GM21737 (cell line): Measurements from ENCODE around the gene FAIM2.

Experiments
- ATAC-seq: cut with Tn5 transposase; IDR thresholded peaks from one replicate; pipeline ENCODE4 v1.9.1; 2021; ENCODE audit warnings: mild to moderate bottlenecking, moderate library complexity; ENCODE audit not compliant: unreplicated experiment

The FAIM2 gene

DNA sequence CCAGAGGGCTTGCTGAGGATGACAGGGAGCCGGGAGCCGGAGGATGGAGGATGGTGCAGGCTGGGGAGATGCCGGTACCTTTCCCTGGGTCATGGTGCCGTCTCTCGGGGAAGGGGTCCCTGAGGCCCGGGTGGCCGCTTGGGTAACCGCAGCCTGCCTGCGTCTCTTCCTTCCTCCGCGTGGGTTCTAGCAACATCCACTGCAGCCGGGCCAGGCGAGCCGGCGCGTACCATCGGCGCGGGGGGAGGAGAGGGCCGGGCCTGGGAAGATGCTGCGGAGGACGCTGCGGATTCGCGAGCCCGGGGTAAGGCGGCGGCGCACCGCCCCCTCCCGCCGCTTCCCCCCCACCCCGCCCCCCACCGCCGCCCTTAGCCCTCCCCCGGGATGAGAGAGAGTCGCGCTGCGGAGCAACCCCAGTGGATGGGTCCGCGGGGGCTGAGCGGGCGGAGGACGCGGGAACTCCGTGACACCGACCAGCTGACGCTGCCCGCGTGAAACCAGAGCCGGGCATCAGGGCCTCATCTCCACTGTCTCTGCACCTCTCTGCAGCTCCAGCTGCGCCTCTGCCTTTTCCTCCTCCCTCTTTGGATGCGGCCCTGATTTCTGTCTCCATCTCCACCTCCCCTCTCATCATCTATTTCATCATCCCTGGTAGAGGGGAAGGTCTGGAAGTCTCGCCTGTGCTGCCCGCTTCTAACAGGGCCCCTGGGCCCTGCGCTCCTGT is at the start of gene FAIM2:
TSS of gene FAIM2 (minus strand) at position 201 of the 724 bp plus-strand sequence. CDS start at position 93, 108 bp downstream.
- ATAC-seq, result no peak

DNA sequence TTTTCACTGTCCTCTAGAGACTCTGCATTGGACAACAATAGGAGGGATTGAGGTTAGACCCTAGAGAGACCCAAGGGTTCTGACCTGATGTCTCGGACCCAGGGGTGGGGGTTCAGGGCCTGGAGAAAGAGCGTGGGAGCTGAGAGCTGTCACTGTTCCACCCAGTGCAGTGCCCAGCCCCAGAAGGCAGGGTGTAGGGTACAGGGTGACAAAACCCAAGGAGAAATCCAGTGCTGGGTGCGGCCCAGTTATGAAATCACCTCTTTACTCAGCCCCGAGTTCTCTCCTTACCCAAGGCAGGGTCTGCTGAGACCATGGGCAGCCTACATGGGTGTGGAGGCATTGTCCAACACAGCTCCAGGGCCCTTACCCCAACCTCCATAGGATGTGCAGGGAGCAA is 49.5 kb upstream of the FAIM2 start:
- ATAC-seq, result no peak

DNA sequence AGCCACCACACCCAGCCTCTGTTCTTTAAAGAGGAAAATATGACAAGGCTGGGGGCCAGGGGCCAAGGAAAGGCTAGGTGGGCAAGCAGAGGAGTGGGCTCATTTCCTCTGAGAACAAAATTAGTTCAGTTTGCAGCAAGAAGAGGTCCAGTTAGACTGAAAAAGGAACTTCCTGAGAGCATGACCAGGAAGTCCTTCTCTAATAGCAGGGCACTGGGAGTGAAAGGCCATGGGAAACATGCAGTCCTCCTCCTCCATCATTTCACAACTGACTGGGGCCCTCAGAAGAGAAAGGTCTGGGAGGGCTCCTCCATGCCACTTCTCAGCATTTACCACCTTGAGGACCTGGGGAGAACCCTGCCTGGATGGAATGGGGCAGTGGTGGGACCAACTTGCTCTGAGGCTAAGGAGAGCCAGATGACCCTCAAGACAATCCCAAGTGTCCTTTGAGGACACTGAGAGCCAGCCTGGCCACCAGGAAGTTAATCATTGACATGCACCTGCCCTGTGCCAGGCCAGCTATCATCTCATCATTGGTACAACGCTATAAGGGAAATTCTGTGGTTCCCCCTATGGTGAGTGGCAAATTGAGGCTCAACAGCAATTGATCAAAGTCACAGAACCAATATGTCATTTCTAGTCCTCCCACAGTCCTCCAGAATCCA is 48.8 kb upstream of the FAIM2 start:
- no peak for ATAC-seq

- no peak for ATAC-seq
Observed at GRCh38 chr12:49951411-49952240, 47.9 kb upstream of the FAIM2 start.

- no peak for ATAC-seq
Observed at GRCh38 chr12:49950273-49951251, 46.9 kb upstream of the FAIM2 start, which contains the start of gene AQP2. Gene AQP2 (plus strand): TSS chr12:49950737. CDS start chr12:49950831, 94 bp downstream.

DNA sequence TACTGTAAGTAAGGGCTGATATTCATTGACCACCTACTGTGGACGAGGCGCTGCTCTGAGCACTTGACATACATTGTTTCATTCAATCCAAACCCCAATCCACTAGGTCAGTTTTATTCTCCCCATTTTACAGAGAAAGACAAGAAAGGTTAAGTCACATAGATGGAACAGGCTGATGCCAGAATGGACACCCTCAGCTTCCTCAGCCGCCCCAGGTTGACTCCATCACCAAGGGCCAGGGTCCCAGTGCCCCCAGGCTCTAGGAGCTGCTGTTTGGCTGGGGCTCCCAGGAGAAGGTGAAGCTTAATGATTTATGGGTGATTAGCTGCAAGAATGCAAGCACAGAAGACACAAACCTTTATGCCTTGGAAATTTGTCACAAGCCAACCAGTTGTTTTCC is 46.2 kb upstream of the FAIM2 start:
- ATAC-seq, result no peak

DNA sequence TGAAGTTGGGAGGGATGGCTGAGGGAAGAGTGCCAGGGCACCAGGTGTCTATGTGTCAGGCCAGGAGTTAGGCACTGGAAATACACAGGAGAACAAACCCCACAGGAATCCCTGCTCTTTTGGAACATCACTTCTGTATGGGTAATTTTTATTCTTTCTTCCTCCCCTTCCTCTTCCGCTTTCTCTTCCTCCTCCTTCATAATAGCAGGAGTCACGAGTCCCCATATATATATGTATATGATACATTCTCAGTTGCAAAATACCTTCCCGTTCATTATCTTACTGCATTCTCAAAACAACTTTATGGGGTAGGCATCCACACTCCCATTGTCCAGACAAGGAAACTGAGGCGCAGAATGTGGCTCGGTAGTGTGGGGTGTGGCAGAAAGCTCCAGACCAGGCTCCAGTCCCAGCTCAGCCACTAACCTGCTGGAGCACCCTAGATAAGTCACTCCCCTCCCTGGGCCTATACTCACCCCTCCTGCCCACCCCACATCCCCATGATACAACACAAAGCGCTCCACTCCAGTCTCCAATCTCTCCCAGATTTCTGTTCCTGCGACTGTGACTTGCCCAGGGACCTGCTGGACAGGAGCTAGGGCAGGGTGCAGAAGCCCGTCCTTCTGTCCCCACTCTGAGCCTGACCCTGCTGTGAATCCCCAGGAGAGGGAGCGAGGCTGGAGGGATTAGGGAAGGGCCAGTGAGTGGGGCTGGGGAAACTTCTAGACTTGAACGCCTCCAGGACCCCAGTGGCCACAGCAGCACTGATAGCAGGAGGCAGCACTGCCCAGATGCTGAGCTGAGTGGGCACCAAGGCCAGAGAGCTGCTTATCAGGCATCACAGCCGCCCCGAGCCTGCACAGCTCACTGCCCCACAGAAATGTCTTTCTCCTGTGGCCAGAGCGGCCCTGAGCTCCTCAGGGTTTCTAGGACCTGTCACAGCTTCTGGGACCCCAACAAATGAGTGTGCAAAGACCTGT is 45.5 kb upstream of the FAIM2 start:
- ATAC-seq, result no peak

DNA sequence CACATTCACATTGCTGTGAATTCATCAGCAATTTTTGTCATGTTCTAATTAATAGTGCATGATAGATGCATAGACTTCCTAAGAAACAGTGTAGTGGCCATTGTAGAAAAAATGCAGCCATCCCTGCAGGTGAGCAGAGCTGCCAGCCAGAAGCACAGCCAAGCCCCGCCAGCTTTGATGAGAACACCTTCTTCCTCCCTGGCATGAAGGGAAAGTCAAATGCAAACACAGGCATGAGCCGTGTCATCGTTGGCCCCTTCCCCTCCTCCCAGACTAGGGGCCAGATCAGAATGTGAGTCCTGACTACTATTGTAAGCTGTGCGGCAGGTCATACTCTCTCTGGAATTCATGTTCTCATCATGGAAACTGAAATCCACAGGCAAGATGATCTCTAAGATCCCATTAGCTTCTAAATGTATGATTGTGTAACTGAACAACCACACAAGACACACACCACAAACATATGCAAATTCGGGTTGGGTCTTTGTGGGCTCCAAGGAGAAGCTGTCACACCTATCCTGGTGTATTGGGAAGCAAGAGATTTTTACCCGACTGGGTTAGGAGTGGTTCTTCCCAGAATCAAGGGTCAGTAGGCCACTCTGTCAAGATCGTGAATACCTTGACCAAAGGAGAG is 44.0 kb upstream of the FAIM2 start:
- no peak for ATAC-seq

- no peak for ATAC-seq
Observed at GRCh38 chr12:49946497-49946896, 42.8 kb upstream of the FAIM2 start.

DNA sequence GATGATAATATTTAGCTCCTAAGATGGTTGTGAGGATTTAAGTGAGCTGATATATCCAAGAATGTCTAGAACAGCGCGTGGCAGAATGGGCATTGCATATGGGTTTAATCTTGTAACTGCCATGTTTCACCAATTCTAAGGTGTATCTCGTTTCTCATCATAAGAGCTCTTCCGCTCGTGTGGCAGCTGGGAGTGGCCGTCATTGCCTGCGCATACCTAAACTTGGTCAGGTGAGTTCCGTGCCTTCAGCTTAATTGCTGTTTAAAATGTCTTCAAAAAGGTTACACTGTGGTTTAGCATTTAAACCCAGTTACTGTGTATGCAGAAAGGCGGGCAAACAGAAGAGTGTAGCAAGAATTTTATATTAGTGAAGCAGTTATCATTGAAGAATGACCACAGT is 42.4 kb upstream of the FAIM2 start:
- ATAC-seq, result no peak

GRCh38 chr12:49945394-49946080 is 41.8 kb upstream of the FAIM2 start:
- peak; percentile 81 for ATAC-seq

- no peak for ATAC-seq
Observed at GRCh38 chr12:49944718-49945117, 41.0 kb upstream of the FAIM2 start.

DNA sequence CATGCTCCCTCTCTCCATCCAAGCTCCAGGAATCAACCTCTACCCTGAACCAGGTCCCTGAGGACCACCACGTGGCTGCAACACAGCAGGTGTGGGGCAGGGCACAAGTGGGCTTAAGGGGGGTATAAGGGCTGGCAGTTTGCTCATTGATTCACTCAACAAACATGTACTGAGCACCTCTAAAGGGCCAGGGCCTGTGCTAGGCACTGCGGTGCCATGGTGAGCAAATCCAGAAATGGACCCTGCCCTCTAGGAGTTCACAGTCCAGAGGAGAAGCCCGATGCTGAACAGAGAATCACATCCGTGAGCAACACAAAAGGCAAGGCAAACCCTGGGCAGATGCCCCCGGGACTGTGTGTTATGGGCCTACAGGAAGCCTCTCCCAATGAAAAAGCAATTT is 40.3 kb upstream of the FAIM2 start:
- ATAC-seq, result no peak

GRCh38 chr12:49943625-49943960 is 39.9 kb upstream of the FAIM2 start:
- ATAC-seq, result no peak

GRCh38 chr12:49942921-49943624 is 39.4 kb upstream of the FAIM2 start:
- ATAC-seq, result no peak

DNA sequence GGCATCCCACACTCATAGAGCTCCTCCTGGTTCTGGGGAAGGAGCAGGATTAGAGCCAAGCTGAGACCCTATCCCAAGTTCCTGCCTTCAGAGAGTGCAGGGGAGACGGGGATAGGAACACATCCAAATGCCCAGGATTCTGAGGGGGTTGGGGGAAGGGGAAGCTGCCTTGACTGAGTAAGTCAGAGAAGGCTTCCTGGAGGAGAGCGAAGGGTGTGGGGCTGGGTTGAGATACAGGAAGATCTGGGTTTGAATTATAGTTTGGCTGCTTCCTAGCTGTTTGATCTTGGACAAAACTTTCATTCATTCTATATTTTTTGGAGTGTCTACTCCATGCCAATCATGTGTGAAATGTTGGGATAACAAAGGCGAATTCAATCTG is 38.8 kb upstream of the FAIM2 start:
- no peak for ATAC-seq

GRCh38 chr12:49941556-49942511 is 38.1 kb upstream of the FAIM2 start:
- ATAC-seq, result no peak
